Omental fat pad (tissue), 4 donors: Measurements from ENCODE around the gene HMOX2. TPM values are rescaled to one million over a fixed set of nuclear protein-coding genes. Genes with fewer than 3 reads are reported as not detected.

Experiments used
- ATAC-seq: fragments of 150-250 bp; one replicate; pipeline ENCODE4 v1.9.1; 2016; ENCODE audit warnings: mild to moderate bottlenecking, moderate library complexity; ENCODE audit not compliant: low FRiP score
- DNase-seq: peaks from one replicate; pipeline ENCODE4 v3.0.0-alpha.2; 2019; ENCODE audit warnings: low spot score
- CTCF ChIP-seq, 3 donors: fragments of 450-650 bp; IDR thresholded peaks; one replicate each; pipeline ENCODE4 v1.5.1; 2016 to 2017; ENCODE audit warnings: antibody characterized with exemption in 3 of 3, mild to moderate bottlenecking in 3 of 3, moderate library complexity in 2 of 3
- total RNA-seq, 4 donors: library from RNA; depleted of rRNA; stranded (reverse); fragments of >200 nt; gene quantifications; one replicate each; pipeline ENCODE4 v1.1.0, GENCODE V29; 2016

HMOX2 gene
- total RNA-seq, 4 donors from 2014 or later: 82.8 to 105 (median 96.5) TPM

- TF ChIP-seq CTCF (IDR thresholded peaks at IDR 0.05): no peak
- ATAC-seq (no peak), DNase-seq (no peak)
Measured at GRCh38 chr16:4435337-4436067, 40.7 kb upstream of the HMOX2 start.

GRCh38 chr16:4437366-4437765, 38.8 kb upstream of the HMOX2 start:
- DNase-seq (no peak), ATAC-seq (no peak)
- TF ChIP-seq CTCF (IDR thresholded peaks at IDR 0.05): no peak

DNA sequence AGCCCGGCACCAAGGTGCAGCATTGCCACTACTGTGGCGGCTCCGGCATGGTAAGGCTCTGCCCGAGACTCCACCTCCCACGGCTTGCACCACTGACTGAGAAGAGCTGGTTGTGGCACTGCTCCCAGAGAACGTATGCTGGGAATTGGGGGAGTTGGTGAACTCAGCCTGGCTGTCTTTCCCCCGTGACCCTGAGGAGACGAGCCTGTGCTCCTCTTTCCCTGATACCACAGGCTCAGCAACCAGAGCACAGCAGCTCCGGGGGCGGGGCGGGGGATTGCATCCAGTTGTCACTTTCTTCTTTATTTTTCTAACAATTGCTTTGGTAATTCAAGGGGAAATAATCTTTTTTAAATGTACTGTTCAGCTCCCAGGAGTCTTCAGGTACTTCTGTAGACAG, 33.8 kb upstream of the HMOX2 start:
- DNase-seq (no peak), ATAC-seq (no peak)
- no peak for TF ChIP-seq CTCF (IDR thresholded peaks at IDR 0.05)

GRCh38 chr16:4443271-4443670, 32.9 kb upstream of the HMOX2 start:
- DNase-seq (no peak), ATAC-seq (no peak)
- TF ChIP-seq CTCF (IDR thresholded peaks at IDR 0.05): no peak

- ATAC-seq (no peak), DNase-seq (no peak)
- no peak for TF ChIP-seq CTCF (IDR thresholded peaks at IDR 0.05)
Measured at GRCh38 chr16:4443986-4444385, 32.2 kb upstream of the HMOX2 start.

GRCh38 chr16:4450430-4450829, 25.8 kb upstream of the HMOX2 start:
- ATAC-seq: no peak
- TF ChIP-seq CTCF (IDR thresholded peaks at IDR 0.05): no peak

DNA sequence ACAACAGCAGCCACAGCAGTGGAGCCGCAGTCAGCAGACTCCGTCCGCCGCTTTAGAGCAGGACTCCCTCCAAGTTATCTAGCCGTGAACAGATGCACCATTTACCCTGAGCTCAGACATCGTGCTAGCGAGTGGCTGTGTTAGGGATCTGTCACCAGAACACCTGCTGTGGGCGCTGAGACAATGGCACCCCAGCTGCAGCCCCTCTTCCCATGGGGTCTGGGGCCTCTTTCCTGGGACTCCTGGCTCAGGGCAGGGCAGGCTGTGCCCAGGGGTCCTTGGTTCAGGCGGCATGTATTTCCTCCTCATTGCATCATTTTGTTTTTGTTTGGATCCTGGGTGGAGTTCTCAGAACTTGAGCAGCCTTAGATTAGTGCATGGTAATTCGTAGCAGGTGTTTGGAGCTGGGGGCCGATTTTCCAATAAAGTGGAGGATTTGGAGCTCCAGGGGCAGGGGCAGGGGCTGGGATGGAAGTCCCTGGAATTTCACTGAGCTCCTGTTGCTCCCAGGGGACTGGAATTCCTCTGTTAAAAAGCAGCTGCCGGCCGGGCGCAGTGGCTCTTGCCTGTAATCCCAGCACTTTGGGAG, 25.2 kb upstream of the HMOX2 start:
- DNase-seq (no peak), ATAC-seq (no peak)
- no peak for TF ChIP-seq CTCF (IDR thresholded peaks at IDR 0.05)

More at GRCh38 chr16:4450430-4450829, 25.8 kb upstream of the HMOX2 start:
- no peak for DNase-seq
